ENCODE measurements around the gene ANKRD63.

DNA sequence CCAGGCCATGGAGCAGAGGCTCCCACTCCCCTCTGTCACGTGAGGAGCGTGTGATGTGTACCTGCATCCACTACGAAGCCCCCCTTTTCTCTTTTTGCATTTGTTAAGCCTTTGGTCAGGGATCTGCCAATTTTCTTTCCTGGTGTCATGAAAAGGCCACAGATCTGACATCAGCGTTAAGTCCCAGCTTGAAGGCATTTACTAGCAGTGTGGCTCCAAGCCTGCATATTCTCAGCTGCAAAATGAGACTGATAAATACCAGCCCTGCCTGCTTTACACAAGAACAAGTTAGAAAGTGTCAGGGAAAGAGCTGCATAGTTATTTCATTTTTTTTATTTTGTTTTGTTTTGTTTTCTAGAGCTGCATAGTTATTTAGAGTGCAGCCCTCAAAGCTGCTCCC lies 2.3 kb upstream of the ANKRD63 start:
- TF ChIP-seq, protein P1, sequence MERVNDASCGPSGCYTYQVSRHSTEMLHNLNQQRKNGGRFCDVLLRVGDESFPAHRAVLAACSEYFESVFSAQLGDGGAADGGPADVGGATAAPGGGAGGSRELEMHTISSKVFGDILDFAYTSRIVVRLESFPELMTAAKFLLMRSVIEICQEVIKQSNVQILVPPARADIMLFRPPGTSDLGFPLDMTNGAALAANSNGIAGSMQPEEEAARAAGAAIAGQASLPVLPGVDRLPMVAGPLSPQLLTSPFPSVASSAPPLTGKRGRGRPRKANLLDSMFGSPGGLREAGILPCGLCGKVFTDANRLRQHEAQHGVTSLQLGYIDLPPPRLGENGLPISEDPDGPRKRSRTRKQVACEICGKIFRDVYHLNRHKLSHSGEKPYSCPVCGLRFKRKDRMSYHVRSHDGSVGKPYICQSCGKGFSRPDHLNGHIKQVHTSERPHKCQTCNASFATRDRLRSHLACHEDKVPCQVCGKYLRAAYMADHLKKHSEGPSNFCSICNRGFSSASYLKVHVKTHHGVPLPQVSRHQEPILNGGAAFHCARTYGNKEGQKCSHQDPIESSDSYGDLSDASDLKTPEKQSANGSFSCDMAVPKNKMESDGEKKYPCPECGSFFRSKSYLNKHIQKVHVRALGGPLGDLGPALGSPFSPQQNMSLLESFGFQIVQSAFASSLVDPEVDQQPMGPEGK (CRISPR knock-in tag; IDR thresholded peaks at IDR 0.05; ENCODE audit: borderline replicate concordance) = no peak
- TF ChIP-seq, protein P2, sequence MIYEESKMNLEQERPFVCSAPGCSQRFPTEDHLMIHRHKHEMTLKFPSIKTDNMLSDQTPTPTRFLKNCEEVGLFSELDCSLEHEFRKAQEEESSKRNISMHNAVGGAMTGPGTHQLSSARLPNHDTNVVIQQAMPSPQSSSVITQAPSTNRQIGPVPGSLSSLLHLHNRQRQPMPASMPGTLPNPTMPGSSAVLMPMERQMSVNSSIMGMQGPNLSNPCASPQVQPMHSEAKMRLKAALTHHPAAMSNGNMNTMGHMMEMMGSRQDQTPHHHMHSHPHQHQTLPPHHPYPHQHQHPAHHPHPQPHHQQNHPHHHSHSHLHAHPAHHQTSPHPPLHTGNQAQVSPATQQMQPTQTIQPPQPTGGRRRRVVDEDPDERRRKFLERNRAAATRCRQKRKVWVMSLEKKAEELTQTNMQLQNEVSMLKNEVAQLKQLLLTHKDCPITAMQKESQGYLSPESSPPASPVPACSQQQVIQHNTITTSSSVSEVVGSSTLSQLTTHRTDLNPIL (CRISPR knock-in tag; IDR thresholded peaks at IDR 0.05; ENCODE audit: low read depth) = no peak
- no peak for TF ChIP-seq RARB (CRISPR knock-in tag; IDR thresholded peaks at IDR 0.05)
- no peak for TF ChIP-seq ARNTL (CRISPR knock-in tag; IDR thresholded peaks at IDR 0.05; ENCODE audit: borderline replicate concordance, low read depth)
- TF ChIP-seq PPARA (CRISPR knock-in tag; IDR thresholded peaks at IDR 0.05; ENCODE audit: borderline replicate concordance) = no peak
- no peak for TF ChIP-seq CSDC2 (CRISPR knock-in tag; IDR thresholded peaks at IDR 0.05)
- no peak for TF ChIP-seq ZFP3 (CRISPR knock-in tag; IDR thresholded peaks at IDR 0.05)
- no peak for TF ChIP-seq ESRRG (CRISPR knock-in tag; IDR thresholded peaks at IDR 0.05)
- TF ChIP-seq ZFP30 (CRISPR knock-in tag; IDR thresholded peaks at IDR 0.05) = no peak
- TF ChIP-seq, protein P3, sequence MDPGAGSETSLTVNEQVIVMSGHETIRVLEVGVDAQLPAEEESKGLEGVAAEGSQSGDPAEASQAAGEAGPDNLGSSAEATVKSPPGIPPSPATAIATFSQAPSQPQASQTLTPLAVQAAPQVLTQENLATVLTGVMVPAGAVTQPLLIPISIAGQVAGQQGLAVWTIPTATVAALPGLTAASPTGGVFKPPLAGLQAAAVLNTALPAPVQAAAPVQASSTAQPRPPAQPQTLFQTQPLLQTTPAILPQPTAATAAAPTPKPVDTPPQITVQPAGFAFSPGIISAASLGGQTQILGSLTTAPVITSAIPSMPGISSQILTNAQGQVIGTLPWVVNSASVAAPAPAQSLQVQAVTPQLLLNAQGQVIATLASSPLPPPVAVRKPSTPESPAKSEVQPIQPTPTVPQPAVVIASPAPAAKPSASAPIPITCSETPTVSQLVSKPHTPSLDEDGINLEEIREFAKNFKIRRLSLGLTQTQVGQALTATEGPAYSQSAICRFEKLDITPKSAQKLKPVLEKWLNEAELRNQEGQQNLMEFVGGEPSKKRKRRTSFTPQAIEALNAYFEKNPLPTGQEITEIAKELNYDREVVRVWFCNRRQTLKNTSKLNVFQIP (CRISPR knock-in tag; IDR thresholded peaks at IDR 0.05; ENCODE audit: borderline replicate concordance, low read depth) = no peak

All from SK-N-SH treated with all-trans-retinoic acid at 6 μM for 48 hours (cell line).